Measurements from ENCODE around the gene TDRD15. TPM values are rescaled to one million over a fixed set of nuclear protein-coding genes. Genes with fewer than 3 reads are reported as not detected.

Gene TDRD15
- total RNA-seq, 1 experiment from 2014 or later: not detected

- H2BK5ac ChIP-seq (ENCODE audit: insufficient read length, low read length): no peak overlapping the region
- no peak for DNase-seq
- H2BK15ac ChIP-seq (ENCODE audit: low read depth, low read length): no peak overlapping the region
- H3K4me2 ChIP-seq (ENCODE audit: insufficient read depth, insufficient read length, low read length): no peak overlapping the region
- no peak overlapping the region for H3K18ac ChIP-seq (ENCODE audit: insufficient read length, low read depth, low read length)
- no peaks in the 10 kb centered on the region for H3K23me2 ChIP-seq (ENCODE audit: insufficient read length, low read depth, low read length, poor library complexity, severe bottlenecking)
- no peak overlapping the region for H3K23ac ChIP-seq (ENCODE audit: insufficient read length, low read depth, low read length)
- H4K20me1 ChIP-seq (ENCODE audit: control insufficient read depth, insufficient read depth, insufficient read length): no peaks in the 10 kb centered on the region
- no peak overlapping the region for H2AFZ ChIP-seq (ENCODE audit: low read length)
- H3K79me1 ChIP-seq (ENCODE audit: insufficient read depth, low read depth, low read length, poor library complexity, severe bottlenecking): no peaks in the 10 kb centered on the region
- H4K5ac ChIP-seq (ENCODE audit: insufficient read length, low read depth, low read length): no peak overlapping the region
- H3K9me3 Mint-ChIP-seq: peaks cover 5 to 11% of the 10 kb centered on the region in 2 experiments; a peak in 3 of 5 replicates
- no CpG with 5 or more reads among the region's 1 CpG for WGBS (ENCODE audit: extremely low coverage, insufficient read length, low lambda C conversion rate)
- no peak overlapping the region for H3K56ac ChIP-seq (ENCODE audit: insufficient read length, low read depth, low read length)
- H3K36me3 Mint-ChIP-seq (ENCODE audit: insufficient read depth in 1 of 3, low read depth in 3 of 3): peaks cover 0 to 3% (median 2%) of the 10 kb centered on the region in 3 experiments; a peak in 2 of 7 replicates
- no peak overlapping the region for H2BK20ac ChIP-seq (ENCODE audit: low read depth, low read length, poor library complexity, severe bottlenecking)
- H3K79me2 ChIP-seq (ENCODE audit: insufficient read depth, low read length): no peaks in the 10 kb centered on the region
- H3K27me3 Mint-ChIP-seq (ENCODE audit: low read depth): peaks cover 2% of the 10 kb centered on the region; the same call in 1 of the 2 replicates
- no peak overlapping the region for H2AK5ac ChIP-seq (ENCODE audit: insufficient read length, low read length)
- H2BK120ac ChIP-seq (ENCODE audit: low read depth, low read length, poor library complexity, severe bottlenecking): no peak overlapping the region
- H3K27me3 ChIP-seq (ENCODE audit: insufficient read depth, low read length): no peaks in the 10 kb centered on the region
- no peak overlapping the region for H3T11ph ChIP-seq (ENCODE audit: low read length)
- no peaks in the 10 kb centered on the region for H3K4me1 Mint-ChIP-seq
- no peak overlapping the region for H3K27ac Mint-ChIP-seq
- H3K27ac ChIP-seq (ENCODE audit: insufficient read length, low read depth, low read length): no peak overlapping the region
- no peak overlapping the region for H4K8ac ChIP-seq (replicated peaks; ENCODE audit: insufficient read length, low read depth, low read length)
- no peaks in the 10 kb centered on the region for H3K9me3 ChIP-seq (ENCODE audit: control insufficient read depth, low read depth, low read length)
- H2BK12ac ChIP-seq (ENCODE audit: insufficient read length, low read depth, low read length): no peak overlapping the region
- no peak for TF ChIP-seq CTCF (conservative IDR thresholded peaks at IDR 0.05)
- no peak overlapping the region for H3K4ac ChIP-seq (ENCODE audit: low read depth, low read length)
- no peak overlapping the region for H3K4me3 Mint-ChIP-seq
- H3K9ac ChIP-seq (ENCODE audit: extremely low read depth, insufficient read length, low read length): no peak overlapping the region
- no peak overlapping the region for H4K91ac ChIP-seq (ENCODE audit: insufficient read length, low read depth, low read length)
- H3K14ac ChIP-seq (ENCODE audit: insufficient read depth, low read length): no peak overlapping the region
- H3K4me1 ChIP-seq (ENCODE audit: insufficient read depth, low read length): no peaks in the 10 kb centered on the region
These were observed 45.5 kb upstream of the TDRD15 start for GRCh38 chr2:21078296-21078695.
